CD4-positive, alpha-beta T cell (primary cell): ENCODE results near the gene MROH9. TPM values are rescaled to one million over a fixed set of nuclear protein-coding genes. Genes with fewer than 3 reads are reported as not detected.

Experiments used
- ATAC-seq: fragments of 200-7000 bp; cut with Tn5 transposase; one replicate; pipeline ENCODE4 v1.10.0; 2022; ENCODE audit warnings: mild to moderate bottlenecking; ENCODE audit not compliant: poor library complexity
- CTCF ChIA-PET: fragments of 350-600 bp; sonication (Branson Sonifier 250); formaldehyde crosslinking; loops from one replicate; lab custom pipeline; 2021; ENCODE audit warnings: antibody characterized with exemption, inconsistent platforms; lab: Charles Lee
- POLR2A ChIA-PET: fragments of 350-600 bp; sonication (Branson Sonifier 250); formaldehyde crosslinking; loops from one replicate; lab custom pipeline; 2021; ENCODE audit warnings: antibody characterized with exemption, inconsistent platforms; lab: Charles Lee
- DNase-seq, 14 experiments: peaks; one replicate each; pipeline ENCODE4 v3.0.0-alpha.2; 2013 to 2020; ENCODE audit warnings: mixed read lengths in 2 of 14
- H3K27ac ChIP-seq, 2 donors: one replicate each; pipeline versions ENCODE4 v1.5.1 to v1.7.0; 2013; ENCODE audit warnings: low read length in 2 of 2, low read depth in 1 of 2, mild to moderate bottlenecking in 1 of 2
- H3K27me3 ChIP-seq, 2 experiments: 1 replicate in 1 of 2; 2 replicates in 1 of 2; pipeline versions ENCODE4 v1.6.1 to v1.7.0; 2013; ENCODE audit warnings: low read length in 2 of 2, control low read depth in 1 of 2, mild to moderate bottlenecking in 1 of 2, moderate library complexity in 1 of 2; ENCODE audit not compliant: insufficient read depth in 2 of 2, control insufficient read depth in 1 of 2
- H3K36me3 ChIP-seq: one replicate; pipeline ENCODE4 v1.6.1; 2013; ENCODE audit warnings: low read length, control low read depth; ENCODE audit not compliant: insufficient read depth
- H3K4me1 ChIP-seq: one replicate; pipeline ENCODE4 v1.6.1; 2013; ENCODE audit warnings: low read length, control low read depth; ENCODE audit not compliant: insufficient read depth
- H3K4me3 ChIP-seq: one replicate; pipeline ENCODE4 v1.5.1; 2013; ENCODE audit warnings: mild to moderate bottlenecking, low read length, moderate library complexity
- H3K9me3 ChIP-seq, 2 experiments: 1 replicate in 1 of 2; 2 replicates in 1 of 2; pipeline versions ENCODE4 v1.6.1 to v1.7.0; 2013; ENCODE audit warnings: low read length in 2 of 2, mild to moderate bottlenecking in 2 of 2, control low read depth in 1 of 2, moderate library complexity in 1 of 2; ENCODE audit not compliant: control insufficient read depth in 1 of 2, insufficient read depth in 1 of 2
- H3K27ac Mint-ChIP-seq: one replicate; pipeline ENCODE4 v1.8.0; 2020; ENCODE audit warnings: mixed read lengths
- H3K27me3 Mint-ChIP-seq: one replicate; pipeline ENCODE4 v1.8.0; 2021; ENCODE audit warnings: mixed read lengths
- H3K36me3 Mint-ChIP-seq: one replicate; pipeline ENCODE4 v1.8.0; 2021; ENCODE audit warnings: low read depth, mixed read lengths
- H3K4me1 Mint-ChIP-seq: one replicate; pipeline ENCODE4 v1.8.0; 2021; ENCODE audit warnings: low read depth, mixed read lengths
- H3K4me3 Mint-ChIP-seq: one replicate; pipeline ENCODE4 v1.8.0; 2020; ENCODE audit warnings: mild to moderate bottlenecking, mixed read lengths
- H3K9me3 Mint-ChIP-seq: one replicate; pipeline ENCODE4 v1.8.0; 2020; ENCODE audit warnings: mixed read lengths
- CTCF ChIP-seq: fragments of 200-600 bp; IDR thresholded peaks from one replicate; pipeline ENCODE4 v1.8.0; 2022; ENCODE audit warnings: antibody characterized with exemption, mild to moderate bottlenecking
- intact Hi-C, 2 experiments: fragments of 100-400 bp; cut with DNase I in 1 of 2; cut with micrococcal nuclease in 1 of 2; formaldehyde crosslinking; loops; one replicate each; pipeline versions ENCODE4 v1.15.1 to v1.9.0; 2023 to 2025; cut with DNase I, micrococcal nuclease
- total RNA-seq, 174 experiments: library from RNA in 2 of 174; stranded (reverse) in 2 of 174; gene quantifications; one replicate each; pipeline ENCODE4 v1.2.3 and lab custom pipeline; 2021 to 2026

Gene MROH9
- total RNA-seq, 2 experiments from 2014 or later, result not detected

- Mint-ChIP-seq H3K27me3 (no peaks in the 10 kb centered on the region), H3K27ac (no peak overlapping the region), H3K36me3 (no peaks in the 10 kb centered on the region), H3K4me3 (no peak overlapping the region), H3K4me1 (no peaks in the 10 kb centered on the region), H3K9me3 (no peaks in the 10 kb centered on the region)
- DNase-seq (no peak), ATAC-seq (no peak)
- Histone ChIP-seq H3K4me1 (no peaks in the 10 kb centered on the region), H3K9me3 (no peaks in the 10 kb centered on the region), H3K27me3 (no peaks in the 10 kb centered on the region), H3K4me3 (no peak overlapping the region), H3K36me3 (no peaks in the 10 kb centered on the region), H3K27ac (no peak overlapping the region)
- intact Hi-C loops, result no loop called here
- POLR2A ChIA-PET, result no interaction called here
- no peak for TF ChIP-seq CTCF
- CTCF ChIA-PET, result no interaction called here
Observed at GRCh38 chr1:170986901-170987300, 51.6 kb downstream of the MROH9 start.

- Mint-ChIP-seq H3K9me3 (no peaks in the 10 kb centered on the region), H3K27ac (no peak overlapping the region), H3K36me3 (no peaks in the 10 kb centered on the region), H3K4me3 (no peak overlapping the region), H3K27me3 (no peaks in the 10 kb centered on the region), H3K4me1 (no peaks in the 10 kb centered on the region)
- POLR2A ChIA-PET, result no interaction called here
- DNase-seq (no peak), ATAC-seq (no peak)
- intact Hi-C loops, result no loop called here
- Histone ChIP-seq H3K4me1 (no peaks in the 10 kb centered on the region), H3K9me3 (no peaks in the 10 kb centered on the region), H3K4me3 (no peak overlapping the region), H3K27ac (no peak overlapping the region), H3K27me3 (no peaks in the 10 kb centered on the region), H3K36me3 (no peaks in the 10 kb centered on the region)
- CTCF ChIA-PET, result no interaction called here
- no peak for TF ChIP-seq CTCF
Observed at GRCh38 chr1:170987424-170987823, 52.1 kb downstream of the MROH9 start.

- no peak overlapping the region for H3K4me3 Mint-ChIP-seq
- no peak overlapping the region for H3K4me3 ChIP-seq
- H3K36me3 Mint-ChIP-seq, result no peaks in the 10 kb centered on the region
- no peaks in the 10 kb centered on the region for H3K9me3 Mint-ChIP-seq
- H3K27ac ChIP-seq, result no peak overlapping the region
- no peaks in the 10 kb centered on the region for H3K4me1 ChIP-seq
- no peak for ATAC-seq
- ChIA-PET POLR2A (no interaction called here), CTCF (no interaction called here)
- peaks cover 0 to 3% of the 10 kb centered on the region in 2 experiments for H3K27me3 ChIP-seq
- no peaks in the 10 kb centered on the region for H3K9me3 ChIP-seq
- no peak overlapping the region for H3K27ac Mint-ChIP-seq
- intact Hi-C loops, result no loop called here
- H3K36me3 ChIP-seq, result no peaks in the 10 kb centered on the region
- no peaks in the 10 kb centered on the region for H3K4me1 Mint-ChIP-seq
- no peak for DNase-seq
- TF ChIP-seq CTCF, result no peak
- peaks cover 5% of the 10 kb centered on the region for H3K27me3 Mint-ChIP-seq
Observed at GRCh38 chr1:170993151-170993550, 57.8 kb downstream of the MROH9 start.
